NK-92 treated with Interleukin-12 subunit alpha and Interleukin-12 subunit beta, amount 100 ng/mL, for 24 hours (cell line): ENCODE results near the gene ZBTB44.
A peak's percentile ranks its signal among the peaks of the same experiment; 100 is the strongest.
"Not testable (repeated sequence)": the region's sequence is repeated elsewhere in the genome, so short reads cannot be mapped to it uniquely, and the experiment has no call there.

Source experiments
- DNase-seq: peaks from one replicate; lab custom pipeline; 2025; lab: John Stamatoyannopoulos, UW

ZBTB44 gene, protein sequence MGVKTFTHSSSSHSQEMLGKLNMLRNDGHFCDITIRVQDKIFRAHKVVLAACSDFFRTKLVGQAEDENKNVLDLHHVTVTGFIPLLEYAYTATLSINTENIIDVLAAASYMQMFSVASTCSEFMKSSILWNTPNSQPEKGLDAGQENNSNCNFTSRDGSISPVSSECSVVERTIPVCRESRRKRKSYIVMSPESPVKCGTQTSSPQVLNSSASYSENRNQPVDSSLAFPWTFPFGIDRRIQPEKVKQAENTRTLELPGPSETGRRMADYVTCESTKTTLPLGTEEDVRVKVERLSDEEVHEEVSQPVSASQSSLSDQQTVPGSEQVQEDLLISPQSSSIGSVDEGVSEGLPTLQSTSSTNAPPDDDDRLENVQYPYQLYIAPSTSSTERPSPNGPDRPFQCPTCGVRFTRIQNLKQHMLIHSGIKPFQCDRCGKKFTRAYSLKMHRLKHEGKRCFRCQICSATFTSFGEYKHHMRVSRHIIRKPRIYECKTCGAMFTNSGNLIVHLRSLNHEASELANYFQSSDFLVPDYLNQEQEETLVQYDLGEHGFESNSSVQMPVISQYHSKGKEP

DNA sequence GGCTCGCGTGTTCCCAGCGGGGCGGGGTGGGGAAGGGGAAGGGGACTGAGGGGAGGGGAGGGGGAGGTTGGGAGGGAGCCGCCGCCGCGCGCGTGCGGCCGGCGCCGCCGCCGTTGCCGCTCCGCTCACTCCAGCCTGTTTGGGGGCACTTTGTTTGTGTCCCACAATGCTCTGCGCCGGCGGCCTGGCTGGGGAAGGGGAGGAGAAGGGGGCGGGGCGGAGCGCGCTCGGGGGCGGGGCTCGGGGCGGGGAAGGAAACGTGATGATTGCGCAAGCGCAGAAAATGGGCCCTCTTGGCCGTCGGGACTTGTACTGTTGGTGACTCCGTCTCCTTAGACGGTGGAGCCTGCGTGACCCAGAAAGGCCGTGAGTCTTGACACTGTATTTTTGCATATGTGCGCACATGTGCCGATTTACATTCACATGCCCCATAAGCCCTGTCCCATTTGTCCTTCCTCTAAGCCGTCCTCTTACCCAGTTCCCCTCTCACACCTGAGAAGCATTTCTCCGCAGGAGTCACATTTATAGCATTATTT lies at the start of gene ZBTB44:
ZBTB44 (minus strand) TSS at position 168 of the 536 bp plus-strand sequence. CDS start 53,044 bp downstream, outside the sequence.
- peak; percentile 88 for DNase-seq

DNA sequence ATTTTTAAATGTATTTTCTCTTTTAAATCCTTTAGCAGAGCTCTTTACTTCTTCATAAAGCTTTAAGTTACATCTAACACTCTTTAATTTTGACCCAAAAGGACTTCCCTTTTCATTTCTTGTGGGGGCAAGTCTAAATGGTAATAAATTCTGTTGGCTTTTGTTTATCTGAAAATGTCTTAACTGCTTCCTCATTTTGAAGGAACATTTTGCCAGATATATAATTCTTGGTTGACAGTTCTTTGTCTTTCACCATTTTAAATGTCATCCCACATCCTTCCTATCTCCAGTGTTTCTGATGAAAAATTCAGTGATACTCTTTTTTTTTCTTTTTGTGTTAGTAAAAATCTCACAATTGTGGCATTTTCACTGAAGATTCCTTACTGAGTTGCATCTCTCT lies 44.7 kb upstream of the ZBTB44 start:
- no peak for DNase-seq

GRCh38 chr11:130358398-130358797 lies 43.7 kb upstream of the ZBTB44 start:
- no peak for DNase-seq

DNA sequence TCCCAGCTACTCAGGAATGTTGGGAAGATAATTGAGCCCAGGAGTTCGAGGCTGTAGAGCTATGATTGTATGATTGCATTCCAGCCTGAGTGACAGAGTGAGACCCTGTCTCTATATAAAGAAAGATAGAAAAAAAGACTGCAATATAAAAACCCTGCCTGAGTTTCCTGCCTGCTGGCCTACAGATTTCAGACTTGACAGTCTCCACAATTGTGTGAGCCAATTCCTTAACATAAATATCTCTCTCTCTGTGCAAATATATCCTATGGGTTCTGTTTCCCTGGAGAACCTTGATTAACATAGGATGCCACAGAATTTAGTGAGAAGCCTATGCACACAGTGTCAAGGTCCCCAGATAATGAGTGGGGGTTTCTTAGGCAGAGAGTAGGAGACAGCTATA lies 32.5 kb upstream of the ZBTB44 start:
- DNase-seq = no peak

- no peak for DNase-seq
These were observed 30.1 kb upstream of the ZBTB44 start for GRCh38 chr11:130344841-130345240.

GRCh38 chr11:130340671-130341319 lies 26.1 kb upstream of the ZBTB44 start:
- peak; percentile 8 for DNase-seq

GRCh38 chr11:130338667-130339066 lies 23.9 kb upstream of the ZBTB44 start:
- no peak for DNase-seq

- DNase-seq = no peak
These were observed 22.8 kb upstream of the ZBTB44 start for GRCh38 chr11:130337281-130338089.

- not testable (repeated sequence) for DNase-seq
These were observed 16.7 kb upstream of the ZBTB44 start for GRCh38 chr11:130331397-130331796.

- no peak for DNase-seq
These were observed 15.5 kb upstream of the ZBTB44 start for GRCh38 chr11:130330101-130330684.

DNA sequence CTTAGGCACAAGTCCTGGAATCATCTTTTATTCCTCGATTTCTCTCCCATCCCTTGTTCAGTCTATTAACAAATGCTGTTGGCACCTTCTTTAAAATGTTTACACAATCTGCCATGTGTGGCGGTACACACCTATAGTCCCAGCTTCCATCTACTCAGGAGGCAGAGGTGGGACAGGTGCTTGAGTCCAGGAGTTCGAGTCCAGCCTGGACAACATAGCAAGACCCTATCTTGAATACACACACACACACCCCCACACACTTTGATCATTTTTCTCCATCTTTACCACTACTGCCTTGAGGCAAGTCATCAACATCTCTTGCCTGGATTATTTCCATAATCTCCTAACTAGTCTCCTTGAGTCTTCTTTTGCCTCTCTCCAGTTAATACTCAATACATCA lies 13.7 kb upstream of the ZBTB44 start:
- no peak for DNase-seq

GRCh38 chr11:130327716-130328115 lies 13.0 kb upstream of the ZBTB44 start:
- DNase-seq = no peak

DNA sequence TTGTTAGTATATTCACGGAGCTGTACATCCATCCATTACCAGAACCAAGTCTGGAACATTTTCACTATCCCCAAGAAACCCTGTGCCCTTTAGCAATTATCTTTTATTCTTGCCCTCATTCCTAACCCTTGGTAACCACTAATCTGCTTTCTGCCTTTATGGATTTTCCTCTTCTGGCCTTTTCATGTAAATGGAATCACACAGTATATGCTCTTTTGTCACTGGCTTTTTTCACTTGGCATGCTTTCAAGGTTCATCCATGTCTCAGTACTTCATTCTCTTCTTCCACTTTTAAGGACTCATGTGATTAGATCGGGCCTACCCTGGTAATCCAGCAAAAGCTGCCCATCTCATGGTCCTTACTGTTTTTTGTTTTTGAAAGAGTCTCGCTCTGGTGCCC lies 11.0 kb upstream of the ZBTB44 start:
- DNase-seq = no peak

- no peak for DNase-seq
These were observed 9.0 kb upstream of the ZBTB44 start for GRCh38 chr11:130323452-130324450.

DNA sequence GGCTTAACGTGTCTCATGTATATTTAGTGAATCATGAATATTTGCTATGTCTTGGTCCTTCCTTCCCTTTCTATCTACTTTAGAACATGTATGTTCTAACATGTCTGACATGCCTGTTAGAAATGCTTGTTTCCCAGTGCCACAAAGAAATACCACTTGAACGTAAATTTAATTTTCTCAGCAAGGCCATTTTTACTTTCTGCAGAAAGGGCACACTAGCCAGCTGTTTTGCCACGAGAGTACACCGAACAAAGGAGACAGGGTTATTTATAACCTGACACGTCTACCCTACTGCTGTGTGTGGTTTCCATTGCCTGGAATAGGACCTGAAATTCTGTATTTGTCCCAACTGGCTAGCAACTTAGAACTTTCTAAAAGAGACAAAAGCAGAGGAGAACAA lies 7.4 kb upstream of the ZBTB44 start:
- DNase-seq = no peak

- DNase-seq = no peak
These were observed 3.4 kb upstream of the ZBTB44 start for GRCh38 chr11:130318031-130318673.

- DNase-seq = no peak
These were observed 745 bp upstream of the ZBTB44 start for GRCh38 chr11:130315354-130315970.

DNA sequence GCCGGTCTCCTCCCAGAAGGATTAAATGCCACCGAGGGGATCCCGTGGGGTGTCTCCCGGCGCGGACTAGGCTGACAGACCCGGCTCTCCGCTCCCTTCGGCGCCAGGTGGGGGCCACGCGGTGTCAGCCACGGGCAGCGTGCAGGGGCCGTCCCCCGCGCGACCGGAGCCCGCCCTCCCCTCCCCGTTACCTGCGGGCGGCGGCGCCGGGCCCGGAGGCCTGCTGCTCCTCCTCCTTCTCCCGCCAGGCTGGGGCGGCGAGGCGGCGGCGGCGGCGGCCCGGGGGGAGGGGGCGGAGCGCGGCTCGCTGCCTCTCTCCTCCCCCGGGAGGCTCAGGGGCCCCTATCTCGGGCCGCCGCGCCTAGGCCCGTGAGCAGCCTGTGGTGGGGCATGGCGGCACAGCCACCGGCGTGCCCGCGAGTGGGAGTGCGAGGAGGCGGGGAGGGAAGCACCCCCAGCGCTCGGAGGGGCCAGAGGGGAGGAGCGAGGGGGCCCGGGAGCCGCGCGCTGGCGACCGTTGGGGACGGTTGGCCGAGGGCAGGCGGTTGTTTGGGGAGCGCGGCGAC lies 450 bp downstream of the ZBTB44 start:
- DNase-seq = peak; percentile 77
